Measurements from ENCODE around the gene PAK5. TPM values are rescaled to one million over a fixed set of nuclear protein-coding genes. Genes with fewer than 3 reads are reported as not detected.

The PAK5 gene
- polyA plus RNA-seq, 3 donors, result 0.32 to 0.45 (median 0.42) TPM

GRCh38 chr20:9595763-9596162 is 243.1 kb downstream of the PAK5 start:
- no peak for DNase-seq (ENCODE audit: extremely low read depth in 1 of 11, low read depth in 9 of 11, low spot score in 4 of 11)

- no peak for DNase-seq (ENCODE audit: extremely low read depth in 1 of 11, low read depth in 9 of 11, low spot score in 4 of 11)
Measured at GRCh38 chr20:9594284-9594875, 244.5 kb downstream of the PAK5 start.

- no peak for DNase-seq (ENCODE audit: extremely low read depth in 1 of 11, low read depth in 9 of 11, low spot score in 4 of 11)
Measured at GRCh38 chr20:9592419-9592818, 246.5 kb downstream of the PAK5 start.

GRCh38 chr20:9591080-9591479 is 247.8 kb downstream of the PAK5 start:
- no peak for DNase-seq (ENCODE audit: extremely low read depth in 1 of 11, low read depth in 9 of 11, low spot score in 4 of 11)

DNA sequence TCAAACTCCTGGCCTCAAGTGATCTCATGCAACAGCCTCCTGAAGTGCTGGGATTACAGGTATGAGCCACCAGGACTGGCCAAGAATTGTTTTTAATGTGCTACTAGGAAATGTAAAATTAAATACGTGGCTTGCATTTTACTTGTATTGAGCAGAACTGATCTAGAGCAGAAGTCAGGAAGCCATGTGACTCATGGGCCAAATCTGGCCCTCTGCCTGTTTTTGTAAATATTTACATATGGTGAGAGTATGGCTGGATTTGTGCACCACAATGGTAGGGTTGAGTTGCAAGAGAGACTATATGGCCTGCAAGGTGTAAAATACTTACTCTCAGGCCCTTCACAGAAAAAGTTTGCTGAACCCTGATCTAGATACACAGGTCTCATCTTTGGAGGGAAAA is 248.7 kb downstream of the PAK5 start:
- no peak for DNase-seq (ENCODE audit: extremely low read depth in 1 of 11, low read depth in 9 of 11, low spot score in 4 of 11)

DNA sequence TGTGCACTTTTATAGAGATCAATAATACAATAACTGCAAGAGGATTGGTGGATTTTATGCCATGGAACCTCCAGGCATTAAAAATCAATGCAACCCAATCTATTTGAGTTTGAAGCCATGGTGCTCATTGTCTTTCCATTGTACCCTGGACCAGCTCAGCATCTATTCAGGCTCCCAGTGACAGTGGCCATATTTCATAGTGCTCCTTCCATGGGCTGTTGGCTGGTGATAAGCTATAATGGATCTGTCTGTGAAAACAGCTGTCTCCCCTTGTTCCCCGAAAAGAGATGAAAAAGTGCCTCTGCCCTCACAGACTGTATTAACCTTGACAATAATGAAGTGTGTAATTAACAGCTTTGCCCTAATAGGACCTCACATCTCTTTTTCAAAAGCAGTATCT is 250.2 kb downstream of the PAK5 start:
- no peak for DNase-seq (ENCODE audit: extremely low read depth in 1 of 11, low read depth in 9 of 11, low spot score in 4 of 11)

DNA sequence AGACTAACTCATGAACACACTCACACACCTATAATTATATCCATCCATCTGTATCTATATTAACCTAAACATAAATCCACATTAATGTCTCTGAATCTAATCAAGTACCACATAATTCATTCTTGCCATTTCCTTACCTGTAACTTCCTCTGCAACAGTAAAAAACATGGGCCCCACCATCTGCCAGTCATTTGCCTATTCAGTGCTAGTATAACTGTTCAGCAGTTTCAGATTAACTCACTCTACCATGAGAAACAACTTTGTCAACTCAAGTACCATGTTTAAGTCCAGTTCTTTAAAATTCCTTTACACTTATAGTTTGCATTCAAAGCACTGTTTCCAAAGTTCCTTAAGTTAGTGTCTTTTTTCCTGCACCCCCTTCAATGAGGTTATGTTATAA is 255.7 kb downstream of the PAK5 start:
- no peak for DNase-seq (ENCODE audit: extremely low read depth in 1 of 11, low read depth in 9 of 11, low spot score in 4 of 11)

DNA sequence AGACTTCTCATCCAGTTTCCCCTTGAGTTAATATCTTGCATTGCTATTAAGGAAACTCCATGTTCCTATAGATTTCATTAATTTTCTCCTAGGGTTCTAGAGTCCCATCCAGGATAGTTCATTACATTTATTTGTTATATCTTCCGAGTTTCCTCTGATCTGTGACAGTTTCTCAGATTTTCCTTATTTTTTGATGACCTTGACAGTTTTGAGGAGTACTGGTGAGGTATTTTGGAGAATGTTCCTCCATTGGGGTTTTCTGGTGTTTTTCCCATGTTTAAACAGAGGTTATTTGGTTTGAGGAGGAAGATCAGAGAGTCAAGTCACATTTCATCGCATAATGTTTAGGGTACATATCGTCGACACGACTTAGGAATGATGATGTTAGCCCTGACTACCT is 256.7 kb downstream of the PAK5 start:
- DNase-seq (ENCODE audit: extremely low read depth in 1 of 11, low read depth in 9 of 11, low spot score in 4 of 11), result no peak

- DNase-seq (ENCODE audit: extremely low read depth in 1 of 11, low read depth in 9 of 11, low spot score in 4 of 11), result no peak
Measured at GRCh38 chr20:9581509-9581908, 257.4 kb downstream of the PAK5 start.

DNA sequence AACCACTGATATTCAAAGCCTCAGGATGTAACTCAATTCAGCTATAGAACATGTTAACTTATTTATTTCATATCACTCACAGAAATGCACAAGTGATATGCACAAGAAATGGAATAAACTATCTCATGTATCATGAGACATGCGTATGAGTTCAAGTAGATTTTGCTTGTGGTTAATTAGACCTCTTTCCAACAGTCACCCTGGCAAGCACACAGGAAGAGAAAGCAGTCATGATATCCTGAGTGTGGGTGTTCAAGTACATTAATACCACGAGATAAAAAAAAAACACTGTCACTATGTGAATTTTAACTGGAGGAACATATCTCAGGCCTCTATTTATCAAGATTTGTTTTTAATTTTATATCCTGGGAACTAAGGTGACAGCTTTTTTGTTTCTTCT is 260.3 kb downstream of the PAK5 start:
- no peak for DNase-seq (ENCODE audit: extremely low read depth in 1 of 11, low read depth in 9 of 11, low spot score in 4 of 11)

- no peak for DNase-seq (ENCODE audit: extremely low read depth in 1 of 11, low read depth in 9 of 11, low spot score in 4 of 11)
Measured at GRCh38 chr20:9577397-9577796, 261.5 kb downstream of the PAK5 start.

DNA sequence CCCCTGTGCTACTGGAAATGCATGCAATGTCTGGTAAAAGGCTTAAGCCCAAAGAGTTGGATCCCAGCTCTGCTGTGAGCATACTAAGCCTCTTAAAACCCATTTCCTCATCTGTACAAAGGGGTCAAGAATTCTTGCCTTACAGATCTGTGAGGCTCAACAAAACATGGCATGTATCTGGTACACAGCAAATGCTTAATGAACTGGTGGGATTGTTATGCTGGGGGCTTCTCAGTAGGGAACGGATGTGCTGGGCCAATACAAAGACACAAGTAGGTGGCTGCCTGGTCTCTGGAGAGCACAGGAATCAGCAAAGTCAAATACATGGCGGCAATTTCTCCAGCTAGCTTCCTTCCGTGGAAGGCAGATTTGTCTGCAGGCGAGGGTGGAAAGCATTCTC is 262.2 kb downstream of the PAK5 start:
- DNase-seq (ENCODE audit: extremely low read depth in 1 of 11, low read depth in 9 of 11, low spot score in 4 of 11), result no peak

DNA sequence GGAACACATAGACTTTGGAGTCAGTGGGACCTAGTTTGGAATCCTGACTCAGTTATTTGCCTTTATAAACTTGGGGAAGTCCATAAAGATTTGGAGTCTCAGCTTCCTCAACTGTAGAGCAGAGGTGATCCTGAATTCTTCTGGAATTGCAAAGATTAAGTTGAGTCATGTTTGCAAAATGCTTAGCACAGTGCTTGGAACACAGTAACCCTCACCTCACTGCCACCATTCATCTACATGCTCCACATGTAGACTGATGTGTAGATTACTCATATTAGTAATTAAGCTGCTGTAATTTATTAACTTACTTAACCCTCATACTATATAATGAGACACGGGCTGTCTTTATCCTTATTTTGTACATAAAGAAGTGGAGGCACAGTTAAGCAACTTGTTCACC is 263.0 kb downstream of the PAK5 start:
- no peak for DNase-seq (ENCODE audit: extremely low read depth in 1 of 11, low read depth in 9 of 11, low spot score in 4 of 11)

GRCh38 chr20:9574776-9575175 is 264.1 kb downstream of the PAK5 start:
- DNase-seq (ENCODE audit: extremely low read depth in 1 of 11, low read depth in 9 of 11, low spot score in 4 of 11), result no peak

DNA sequence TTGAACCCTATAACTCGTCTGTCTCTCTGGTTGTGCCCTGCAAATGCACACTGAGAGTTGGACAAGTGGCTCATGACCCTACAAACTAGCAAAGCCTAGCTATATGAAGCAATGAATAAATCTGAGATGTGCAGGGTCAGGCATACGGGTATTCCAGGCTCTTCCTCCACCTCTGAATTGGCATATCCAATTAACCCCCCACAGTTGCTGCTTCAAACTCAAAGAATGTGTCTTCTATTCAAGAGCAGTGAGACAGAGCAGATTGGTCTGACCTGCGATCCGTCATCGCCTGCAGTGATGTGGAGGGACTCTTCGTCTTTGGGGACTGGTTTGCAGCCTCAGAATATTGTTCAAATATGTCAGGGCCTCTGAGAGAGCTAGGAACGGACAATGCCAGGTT is 264.7 kb downstream of the PAK5 start:
- DNase-seq (ENCODE audit: extremely low read depth in 1 of 11, low read depth in 9 of 11, low spot score in 4 of 11), result peak in 2 of 11 donors; percentile 10 to 22

- DNase-seq (ENCODE audit: extremely low read depth in 1 of 11, low read depth in 9 of 11, low spot score in 4 of 11), result peak in 6 of 11 donors; percentile 7 to 45 (median 25)
Measured at GRCh38 chr20:9573335-9574151, 265.3 kb downstream of the PAK5 start.

DNA sequence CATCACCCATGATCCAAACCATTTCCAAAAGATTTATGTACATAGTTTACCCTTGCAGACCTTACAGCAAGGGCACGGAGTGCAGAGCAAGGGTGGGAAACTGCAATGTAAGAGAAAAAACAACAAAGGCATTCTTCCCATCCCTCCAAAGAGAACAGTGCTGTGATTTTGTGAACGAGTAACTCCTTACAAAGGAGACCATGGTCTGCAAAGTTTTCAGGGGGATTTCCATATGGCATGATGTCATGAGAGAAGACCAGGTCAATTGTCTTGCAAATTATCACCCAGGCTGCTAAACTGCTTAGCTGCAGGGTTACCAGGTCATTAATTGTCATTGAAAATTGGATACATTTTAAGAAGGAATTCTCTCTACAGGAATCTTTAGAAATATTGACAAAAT is 266.2 kb downstream of the PAK5 start:
- DNase-seq (ENCODE audit: extremely low read depth in 1 of 11, low read depth in 9 of 11, low spot score in 4 of 11), result peak in 2 of 11 donors; percentile 5 to 15

- no peak for DNase-seq (ENCODE audit: extremely low read depth in 1 of 11, low read depth in 9 of 11, low spot score in 4 of 11)
Measured at GRCh38 chr20:9571783-9572182, 267.1 kb downstream of the PAK5 start.

GRCh38 chr20:9570612-9571011 is 268.3 kb downstream of the PAK5 start:
- no peak for DNase-seq (ENCODE audit: extremely low read depth in 1 of 11, low read depth in 9 of 11, low spot score in 4 of 11)

- DNase-seq (ENCODE audit: extremely low read depth in 1 of 11, low read depth in 9 of 11, low spot score in 4 of 11), result no peak
Measured at GRCh38 chr20:9566977-9567376, 271.9 kb downstream of the PAK5 start.
